Keratinocyte (primary cell): Measurements from ENCODE around the gene ARL15. TPM values are rescaled to one million over a fixed set of nuclear protein-coding genes. Genes with fewer than 3 reads are reported as not detected.

Source experiments
- DNase-seq: peaks from one replicate; pipeline ENCODE4 v3.0.0-alpha.2; 2011; ENCODE audit warnings: low read depth, missing footprints, low spot score
- FAIRE-seq: peaks from 2 replicates; lab custom pipeline; 2011; peaks lifted over from hg19 to GRCh38; lab: Jason Lieb, UNC
- H2AFZ ChIP-seq: 2 replicates; pipeline ENCODE4 v1.6.0; 2012; ENCODE audit warnings: low read length, control low read depth, inconsistent platforms; ENCODE audit not compliant: control insufficient read depth
- H3K27ac ChIP-seq: 2 replicates; pipeline ENCODE4 v1.5.1; 2011; ENCODE audit warnings: low read length; ENCODE audit not compliant: control insufficient read depth, insufficient read depth
- H3K27me3 ChIP-seq: 3 replicates; pipeline ENCODE4 v1.6.0; 2011; ENCODE audit warnings: low read length; ENCODE audit not compliant: control insufficient read depth, insufficient read depth; ENCODE audit errors: extremely low read depth
- H3K36me3 ChIP-seq, 2 experiments: 2 replicates in 1 of 2; 3 replicates in 1 of 2; pipeline ENCODE4 v1.5.1; 2011; ENCODE audit warnings: low read length in 2 of 2, mild to moderate bottlenecking in 1 of 2; ENCODE audit not compliant: control insufficient read depth in 2 of 2, insufficient read depth in 2 of 2; ENCODE audit errors: extremely low read depth in 1 of 2
- H3K4me1 ChIP-seq: 3 replicates; pipeline ENCODE4 v1.5.1; 2011; ENCODE audit warnings: low read length; ENCODE audit not compliant: control insufficient read depth, insufficient read depth; ENCODE audit errors: extremely low read depth
- H3K4me2 ChIP-seq: 3 replicates; pipeline ENCODE4 v1.6.0; 2011; ENCODE audit warnings: low read depth, low read length; ENCODE audit not compliant: control insufficient read depth, insufficient read depth; ENCODE audit errors: extremely low read depth
- H3K4me3 ChIP-seq, 3 experiments: fragments of 200-600 bp in 1 of 3; sonication (generic) in 1 of 3; 2 replicates in 2 of 3; 3 replicates in 1 of 3; pipeline ENCODE4 v1.5.1; 2011 to 2016; ENCODE audit warnings: low read length in 3 of 3, mild to moderate bottlenecking in 3 of 3, control low read depth in 2 of 3, inconsistent platforms in 1 of 3, low read depth in 1 of 3, mixed read lengths in 1 of 3, mixed run types in 1 of 3, moderate library complexity in 1 of 3; ENCODE audit not compliant: control insufficient read depth in 2 of 3, insufficient read depth in 2 of 3; ENCODE audit errors: extremely low read depth in 1 of 3
- H3K79me2 ChIP-seq: 2 replicates; pipeline ENCODE4 v1.6.0; 2012; ENCODE audit warnings: low read length; ENCODE audit not compliant: control insufficient read depth, insufficient read depth
- H3K9ac ChIP-seq: 3 replicates; pipeline ENCODE4 v1.6.0; 2011; ENCODE audit warnings: low read length; ENCODE audit not compliant: control insufficient read depth, insufficient read depth; ENCODE audit errors: extremely low read depth
- H3K9me1 ChIP-seq: 3 replicates; pipeline ENCODE4 v1.6.0; 2011; ENCODE audit warnings: low read length; ENCODE audit not compliant: control insufficient read depth, insufficient read depth; ENCODE audit errors: extremely low read depth
- H3K9me3 ChIP-seq: 2 replicates; pipeline ENCODE4 v1.5.1; 2012; ENCODE audit warnings: low read depth, low read length; ENCODE audit not compliant: control insufficient read depth
- H4K20me1 ChIP-seq: 3 replicates; pipeline ENCODE4 v1.6.0; 2011; ENCODE audit warnings: low read length; ENCODE audit not compliant: control insufficient read depth, insufficient read depth; ENCODE audit errors: extremely low read depth
- EZH2 ChIP-seq: IDR thresholded peaks from one replicate; pipeline ENCODE4 v1.6.1; 2012; ENCODE audit warnings: inconsistent platforms, mild to moderate bottlenecking, low read length, moderate library complexity
- dilution Hi-C: fragments of 300-500 bp; cut with MboI; formaldehyde crosslinking; loops from one replicate; pipeline ENCODE4 v1.7.0; 2020; ENCODE audit warnings: low sequenced_read_pairs; ENCODE audit not compliant: extremely low pct_ligation_motif_present
- polyA plus RNA-seq, 5 experiments: library from polyadenylated mRNA; depleted of rRNA in 3 of 5; stranded (reverse) in 3 of 5; stranded (forward) in 1 of 5; unstranded in 1 of 5; fragments of >200 nt; gene quantifications; 1 replicate in 1 of 5; 2 replicates in 3 of 5; 3 replicates in 1 of 5; pipeline versions ENCODE4 v1.2.1 to v1.2.3, GENCODE V29; 2011 to 2012; ENCODE audit warnings: missing spikeins in 2 of 5, low read depth in 1 of 5, low replicate concordance in 1 of 5
- TF ChIP-seq, protein P1 (sequence below), 3 experiments: IDR thresholded peaks in 1 of 3; conservative IDR thresholded peaks in 1 of 3; optimal IDR thresholded peaks in 1 of 3; 2 replicates in 2 of 3; 3 replicates in 1 of 3; pipeline versions ENCODE3 to v1.5.1; 2011; ENCODE audit warnings: low read length in 3 of 3, mild to moderate bottlenecking in 3 of 3, moderate library complexity in 2 of 3, control low read depth in 1 of 3, inconsistent platforms in 1 of 3; ENCODE audit not compliant: insufficient read depth in 2 of 3; ENCODE audit errors: extremely low read depth in 1 of 3

The ARL15 gene
- polyA plus RNA-seq, 1 donor (not counting 4 experiments of a cell fraction or from before 2014, with no cell fraction given): 19.7 TPM

DNA sequence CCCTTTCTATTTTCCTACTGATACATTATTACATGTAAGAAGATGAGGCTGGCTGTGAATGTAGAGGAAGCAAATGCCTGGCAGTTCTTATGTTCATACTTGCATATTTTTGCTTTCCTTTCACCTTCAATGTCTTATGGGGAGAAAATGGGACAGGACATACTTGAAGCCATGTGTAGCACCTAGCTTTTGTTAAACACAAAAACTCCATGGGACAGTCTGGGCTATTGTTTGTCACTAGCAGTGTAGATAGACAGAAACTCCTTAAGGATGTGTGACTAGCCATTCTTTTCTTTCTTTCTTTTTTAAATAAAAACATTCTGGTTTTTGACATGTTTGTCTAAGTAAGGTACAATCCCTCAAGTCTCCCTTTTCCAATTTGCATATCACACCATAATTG, 122.7 kb downstream of the ARL15 start:
- no peak for TF ChIP-seq EZH2
- TF ChIP-seq, protein P1, sequence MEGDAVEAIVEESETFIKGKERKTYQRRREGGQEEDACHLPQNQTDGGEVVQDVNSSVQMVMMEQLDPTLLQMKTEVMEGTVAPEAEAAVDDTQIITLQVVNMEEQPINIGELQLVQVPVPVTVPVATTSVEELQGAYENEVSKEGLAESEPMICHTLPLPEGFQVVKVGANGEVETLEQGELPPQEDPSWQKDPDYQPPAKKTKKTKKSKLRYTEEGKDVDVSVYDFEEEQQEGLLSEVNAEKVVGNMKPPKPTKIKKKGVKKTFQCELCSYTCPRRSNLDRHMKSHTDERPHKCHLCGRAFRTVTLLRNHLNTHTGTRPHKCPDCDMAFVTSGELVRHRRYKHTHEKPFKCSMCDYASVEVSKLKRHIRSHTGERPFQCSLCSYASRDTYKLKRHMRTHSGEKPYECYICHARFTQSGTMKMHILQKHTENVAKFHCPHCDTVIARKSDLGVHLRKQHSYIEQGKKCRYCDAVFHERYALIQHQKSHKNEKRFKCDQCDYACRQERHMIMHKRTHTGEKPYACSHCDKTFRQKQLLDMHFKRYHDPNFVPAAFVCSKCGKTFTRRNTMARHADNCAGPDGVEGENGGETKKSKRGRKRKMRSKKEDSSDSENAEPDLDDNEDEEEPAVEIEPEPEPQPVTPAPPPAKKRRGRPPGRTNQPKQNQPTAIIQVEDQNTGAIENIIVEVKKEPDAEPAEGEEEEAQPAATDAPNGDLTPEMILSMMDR (optimal IDR thresholded peaks at IDR 0.05 in 1 of 3, IDR thresholded peaks at IDR 0.05 in 1 of 3, conservative IDR thresholded peaks at IDR 0.05 in 1 of 3; ENCODE audit: extremely low read depth in 1 of 3, insufficient read depth in 2 of 3, low read length in 3 of 3): no peak
- no peak overlapping the region for H3K27ac ChIP-seq
- FAIRE-seq (no peak), DNase-seq (no peak)
- no peaks in the 10 kb centered on the region for H3K4me1 ChIP-seq
- H3K4me2 ChIP-seq: no peak overlapping the region
- H3K9me1 ChIP-seq: no peaks in the 10 kb centered on the region
- H3K79me2 ChIP-seq: no peaks in the 10 kb centered on the region
- dilution Hi-C loops: no loop called here
- H3K4me3 ChIP-seq: no peak overlapping the region
- H3K9me3 ChIP-seq: no peaks in the 10 kb centered on the region
- H3K36me3 ChIP-seq: no peaks in the 10 kb centered on the region
- no peaks in the 10 kb centered on the region for H4K20me1 ChIP-seq
- no peak overlapping the region for H3K9ac ChIP-seq
- no peak overlapping the region for H2AFZ ChIP-seq
- H3K27me3 ChIP-seq: no peaks in the 10 kb centered on the region

DNA sequence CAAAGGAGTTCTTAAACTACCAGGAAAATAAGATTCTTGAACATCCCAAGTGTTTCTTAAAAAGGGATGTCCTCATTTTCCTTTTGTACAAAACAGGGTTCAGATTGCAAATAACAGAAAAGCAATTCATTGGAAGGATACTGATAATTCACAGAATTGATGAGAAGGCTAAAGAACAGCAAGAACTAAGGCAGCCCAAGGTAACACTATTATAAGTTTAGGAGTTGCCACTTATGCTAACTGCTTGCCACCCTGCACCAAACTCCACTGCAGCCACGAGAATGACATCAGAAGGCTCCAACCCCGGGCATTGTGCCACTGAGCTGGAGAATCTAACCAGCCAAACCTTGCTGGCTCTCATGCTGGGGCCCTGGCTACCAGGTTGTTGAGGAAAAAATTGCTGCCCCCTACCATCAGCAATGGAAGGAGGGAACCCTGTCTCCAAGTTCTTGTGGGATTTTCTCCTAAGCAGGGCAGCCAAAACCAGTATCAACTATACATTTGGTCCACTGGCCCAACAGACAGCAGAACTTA, 123.4 kb downstream of the ARL15 start:
- no peaks in the 10 kb centered on the region for H3K36me3 ChIP-seq
- H3K9me1 ChIP-seq: no peaks in the 10 kb centered on the region
- FAIRE-seq (no peak), DNase-seq (no peak)
- H3K27ac ChIP-seq: no peak overlapping the region
- H4K20me1 ChIP-seq: no peaks in the 10 kb centered on the region
- H3K9me3 ChIP-seq: no peaks in the 10 kb centered on the region
- H2AFZ ChIP-seq: no peak overlapping the region
- TF ChIP-seq, protein P1 (optimal IDR thresholded peaks at IDR 0.05 in 1 of 3, IDR thresholded peaks at IDR 0.05 in 1 of 3, conservative IDR thresholded peaks at IDR 0.05 in 1 of 3; ENCODE audit: extremely low read depth in 1 of 3, insufficient read depth in 2 of 3, low read length in 3 of 3): no peak
- TF ChIP-seq EZH2: no peak
- no peak overlapping the region for H3K9ac ChIP-seq
- no peaks in the 10 kb centered on the region for H3K4me1 ChIP-seq
- no peak overlapping the region for H3K4me3 ChIP-seq
- no peaks in the 10 kb centered on the region for H3K79me2 ChIP-seq
- H3K27me3 ChIP-seq: no peaks in the 10 kb centered on the region
- dilution Hi-C loops: no loop called here
- H3K4me2 ChIP-seq: no peak overlapping the region
